ENCODE results near the gene ZDHHC8. TPM values are rescaled to one million over a fixed set of nuclear protein-coding genes. Genes with fewer than 3 reads are reported as not detected.

Gene ZDHHC8
- total and polyA plus RNA-seq, 2 donors (not counting 1 experiment from before 2014, with no cell fraction given) = 94.4 to 96.9 TPM

DNA sequence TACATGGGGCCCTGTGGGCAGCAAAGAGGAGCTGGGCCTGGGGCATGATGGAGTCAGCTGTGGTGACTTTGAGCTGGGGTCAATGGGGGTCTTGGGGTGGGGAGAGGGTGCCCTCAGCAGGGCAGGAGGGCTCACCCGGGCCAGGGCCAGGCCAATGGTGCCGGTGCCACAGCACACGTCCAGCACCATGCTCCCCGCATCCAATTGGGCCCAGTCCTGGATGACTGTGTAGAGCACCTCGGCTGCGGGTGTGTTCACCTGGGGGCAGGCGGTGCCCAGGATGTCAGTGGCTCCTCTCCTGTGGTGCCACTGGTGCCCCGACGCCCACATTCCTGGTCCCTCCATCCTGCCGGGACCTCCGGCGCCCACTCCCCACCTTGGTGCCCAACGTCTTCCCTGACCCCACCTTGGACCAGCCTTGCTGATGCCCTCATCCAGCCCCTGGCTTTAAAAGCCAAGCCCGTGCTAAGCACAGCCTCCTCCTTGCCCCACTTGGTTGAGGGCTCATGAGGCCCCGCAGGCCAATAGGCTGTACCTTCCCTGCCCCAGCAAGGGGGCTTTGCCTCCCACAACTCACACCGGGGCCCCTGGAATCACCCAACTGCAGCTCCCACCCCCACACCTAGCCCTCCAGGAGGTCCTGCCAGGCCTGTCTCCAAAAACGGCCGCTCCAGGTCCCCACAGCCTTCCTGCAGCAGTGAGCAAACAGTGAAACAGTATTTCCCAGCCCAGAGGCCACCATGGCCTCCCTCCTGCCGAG is 17.9 kb upstream of the ZDHHC8 start:
- intact Hi-C loops (cut with micrococcal nuclease) = loop anchor here (10.0 kb wide), 1 partner anchor 741 kb away; the partner anchor contains the start of genes PI4KA and SNAP29
- ChIA-PET POLR2A (no interaction called here), CTCF (interaction anchor here (1.9 kb wide), 1 partner anchor 142 kb away, joined by 9 read pairs; no protein-coding TSS in a partner anchor)
- Histone ChIP-seq H3K4me1 (ENCODE audit: control insufficient read depth in 2 of 2, insufficient read depth in 2 of 2, low read length in 2 of 2) (peaks cover 17 to 36% of the 10 kb centered on the region in 2 donors), H3K27me3 (replicated peaks in 1 of 4; ENCODE audit: control extremely low read depth in 1 of 4, control insufficient read depth in 3 of 4, insufficient read depth in 4 of 4, low read length in 3 of 4) (no peaks in the 10 kb centered on the region), H3K4me3 (ENCODE audit: control extremely low read depth in 1 of 5, extremely low read depth in 1 of 5, insufficient read depth in 1 of 5, low read depth in 2 of 5, low read length in 4 of 5) (no peak overlapping the region), H3K27ac (ENCODE audit: low read length in 2 of 2) (no peak overlapping the region), H4K20me1 (ENCODE audit: control insufficient read depth, insufficient read depth, low read length, poor library complexity, severe bottlenecking) (peaks cover 18% of the 10 kb centered on the region), H3K79me2 (ENCODE audit: control insufficient read depth, insufficient read depth, low read length) (peaks cover 29% of the 10 kb centered on the region), H3K4me2 (replicated peaks; ENCODE audit: low read depth, low read length, poor library complexity, severe bottlenecking) (no peak overlapping the region), H3K9ac (ENCODE audit: low read length) (no peak overlapping the region), H3K36me3 (replicated peaks in 1 of 2; ENCODE audit: control extremely low read depth in 1 of 2, control insufficient read depth in 1 of 2, extremely low read depth in 1 of 2, insufficient read depth in 2 of 2, low read length in 1 of 2) (peaks cover 0 to 44% of the 10 kb centered on the region in 2 experiments), H2AFZ (ENCODE audit: insufficient read depth, low read depth, low read length, poor library complexity, severe bottlenecking) (no peak overlapping the region), H3K9me3 (ENCODE audit: control extremely low read depth in 1 of 3, control insufficient read depth in 2 of 3, insufficient read depth in 1 of 3, low read length in 2 of 3) (no peaks in the 10 kb centered on the region)
- 95% methylated on average over 19 of the region's 19 CpGs for WGBS (ENCODE audit: insufficient coverage)
- Mint-ChIP-seq H3K4me3 (no peak overlapping the region), H3K27ac (peak overlapping the region; percentile 77), H3K4me1 (peaks cover 30% of the 10 kb centered on the region), H3K9me3 (ENCODE audit: insufficient read depth) (no peaks in the 10 kb centered on the region), H3K27me3 (no peaks in the 10 kb centered on the region)
- ATAC-seq (ENCODE audit: low read depth) = no peak
- TF ChIP-seq EZH2 (IDR thresholded peaks at IDR 0.05; ENCODE audit: borderline replicate concordance, insufficient read depth, low read depth, low read length, poor library complexity, severe bottlenecking) = no peak
- TF ChIP-seq, protein P1, sequence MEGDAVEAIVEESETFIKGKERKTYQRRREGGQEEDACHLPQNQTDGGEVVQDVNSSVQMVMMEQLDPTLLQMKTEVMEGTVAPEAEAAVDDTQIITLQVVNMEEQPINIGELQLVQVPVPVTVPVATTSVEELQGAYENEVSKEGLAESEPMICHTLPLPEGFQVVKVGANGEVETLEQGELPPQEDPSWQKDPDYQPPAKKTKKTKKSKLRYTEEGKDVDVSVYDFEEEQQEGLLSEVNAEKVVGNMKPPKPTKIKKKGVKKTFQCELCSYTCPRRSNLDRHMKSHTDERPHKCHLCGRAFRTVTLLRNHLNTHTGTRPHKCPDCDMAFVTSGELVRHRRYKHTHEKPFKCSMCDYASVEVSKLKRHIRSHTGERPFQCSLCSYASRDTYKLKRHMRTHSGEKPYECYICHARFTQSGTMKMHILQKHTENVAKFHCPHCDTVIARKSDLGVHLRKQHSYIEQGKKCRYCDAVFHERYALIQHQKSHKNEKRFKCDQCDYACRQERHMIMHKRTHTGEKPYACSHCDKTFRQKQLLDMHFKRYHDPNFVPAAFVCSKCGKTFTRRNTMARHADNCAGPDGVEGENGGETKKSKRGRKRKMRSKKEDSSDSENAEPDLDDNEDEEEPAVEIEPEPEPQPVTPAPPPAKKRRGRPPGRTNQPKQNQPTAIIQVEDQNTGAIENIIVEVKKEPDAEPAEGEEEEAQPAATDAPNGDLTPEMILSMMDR (IDR thresholded peaks at IDR 0.05) = no peak
- DNase-seq = no peak

Data from B cell (primary cell).